ENCODE measurements around the gene SUMO3.
"Not testable (repeated sequence)": the region's sequence is repeated elsewhere in the genome, so short reads cannot be mapped to it uniquely, and the experiment has no call there.

Gene SUMO3

GRCh38 chr21:44834951-44835646, 17.2 kb upstream of the SUMO3 start:
- no peaks in the 10 kb centered on the region for H4K20me1 ChIP-seq (ENCODE audit: insufficient read depth, low read length)
- H3K9me3 ChIP-seq (ENCODE audit: low read length): no peaks in the 10 kb centered on the region
- H3K79me2 ChIP-seq (ENCODE audit: insufficient read depth, low read length): no peaks in the 10 kb centered on the region
- TF ChIP-seq EZH2 (IDR thresholded peaks at IDR 0.05; ENCODE audit: borderline replicate concordance, low read length): no peak
- no peak for TF ChIP-seq CTCF (IDR thresholded peaks at IDR 0.05; ENCODE audit: low read length)
- H3K27me3 ChIP-seq (ENCODE audit: insufficient read depth, low read length): no peaks in the 10 kb centered on the region
- H2AFZ ChIP-seq (ENCODE audit: low read length): no peak overlapping the region
- no peaks in the 10 kb centered on the region for H3K4me1 ChIP-seq (ENCODE audit: insufficient read depth, low read length, severe bottlenecking)
- no peaks in the 10 kb centered on the region for H3K36me3 ChIP-seq (ENCODE audit: insufficient read depth, low read length)
- no peak overlapping the region for H3K4me2 ChIP-seq (ENCODE audit: low read length)
- H3K4me3 ChIP-seq (ENCODE audit: low read depth, low read length, poor library complexity, severe bottlenecking): no peak overlapping the region
- no peaks in the 10 kb centered on the region for H3F3A ChIP-seq (ENCODE audit: insufficient read depth, low read length)
- no peak overlapping the region for H3K9ac ChIP-seq (ENCODE audit: low read length)
- H3K27ac ChIP-seq (ENCODE audit: low read depth, low read length, poor library complexity, severe bottlenecking): no peak overlapping the region
- H3K9me2 ChIP-seq (ENCODE audit: low read depth, low read length): no peaks in the 10 kb centered on the region

- TF ChIP-seq EZH2 (IDR thresholded peaks at IDR 0.05; ENCODE audit: borderline replicate concordance, low read length) (no peak), CTCF (IDR thresholded peaks at IDR 0.05; ENCODE audit: low read length) (no peak)
- H3K36me3 ChIP-seq (ENCODE audit: insufficient read depth, low read length): no peaks in the 10 kb centered on the region
- no peak overlapping the region for H2AFZ ChIP-seq (ENCODE audit: low read length)
- H3F3A ChIP-seq (ENCODE audit: insufficient read depth, low read length): no peaks in the 10 kb centered on the region
- H3K27me3 ChIP-seq (ENCODE audit: insufficient read depth, low read length): no peaks in the 10 kb centered on the region; the same call in 1 of the 2 replicates
- H3K4me1 ChIP-seq (ENCODE audit: insufficient read depth, low read length, severe bottlenecking): no peaks in the 10 kb centered on the region
- no peak overlapping the region for H3K4me3 ChIP-seq (ENCODE audit: low read depth, low read length, poor library complexity, severe bottlenecking)
- H3K9me3 ChIP-seq (ENCODE audit: low read length): no peaks in the 10 kb centered on the region
- H3K9me2 ChIP-seq (ENCODE audit: low read depth, low read length): no peaks in the 10 kb centered on the region
- no peaks in the 10 kb centered on the region for H4K20me1 ChIP-seq (ENCODE audit: insufficient read depth, low read length)
- H3K79me2 ChIP-seq (ENCODE audit: insufficient read depth, low read length): no peaks in the 10 kb centered on the region
- H3K9ac ChIP-seq (ENCODE audit: low read length): no peak overlapping the region
- no peak overlapping the region for H3K27ac ChIP-seq (ENCODE audit: low read depth, low read length, poor library complexity, severe bottlenecking)
- no peak overlapping the region for H3K4me2 ChIP-seq (ENCODE audit: low read length)
These were observed 16.5 kb upstream of the SUMO3 start for GRCh38 chr21:44834231-44834950.

- no peak overlapping the region for H3K4me3 ChIP-seq (ENCODE audit: low read depth, low read length, poor library complexity, severe bottlenecking)
- no peaks in the 10 kb centered on the region for H3K36me3 ChIP-seq (ENCODE audit: insufficient read depth, low read length)
- H3K27me3 ChIP-seq (ENCODE audit: insufficient read depth, low read length): no peaks in the 10 kb centered on the region; the same call in 1 of the 2 replicates
- H3K9me3 ChIP-seq (ENCODE audit: low read length): peaks cover under 1% of the 10 kb centered on the region; the same call in 1 of the 2 replicates
- H3K79me2 ChIP-seq (ENCODE audit: insufficient read depth, low read length): no peaks in the 10 kb centered on the region
- no peak overlapping the region for H2AFZ ChIP-seq (ENCODE audit: low read length)
- no peaks in the 10 kb centered on the region for H3K4me1 ChIP-seq (ENCODE audit: insufficient read depth, low read length, severe bottlenecking)
- H3K27ac ChIP-seq (ENCODE audit: low read depth, low read length, poor library complexity, severe bottlenecking): no peak overlapping the region
- no peaks in the 10 kb centered on the region for H3F3A ChIP-seq (ENCODE audit: insufficient read depth, low read length)
- H3K9me2 ChIP-seq (ENCODE audit: low read depth, low read length): no peaks in the 10 kb centered on the region
- H3K9ac ChIP-seq (ENCODE audit: low read length): no peak overlapping the region
- no peak overlapping the region for H3K4me2 ChIP-seq (ENCODE audit: low read length)
- no peak for TF ChIP-seq CTCF (IDR thresholded peaks at IDR 0.05; ENCODE audit: low read length)
- TF ChIP-seq EZH2 (IDR thresholded peaks at IDR 0.05; ENCODE audit: borderline replicate concordance, low read length): no peak
- H4K20me1 ChIP-seq (ENCODE audit: insufficient read depth, low read length): no peaks in the 10 kb centered on the region
These were observed 15.8 kb upstream of the SUMO3 start for GRCh38 chr21:44833663-44834062.

GRCh38 chr21:44832516-44833255, 14.8 kb upstream of the SUMO3 start:
- not testable (repeated sequence) for H3K4me2 ChIP-seq (ENCODE audit: low read length); H3K27me3 ChIP-seq (ENCODE audit: insufficient read depth, low read length); H3K4me1 ChIP-seq (ENCODE audit: insufficient read depth, low read length, severe bottlenecking)

More at GRCh38 chr21:44832516-44833255, 14.8 kb upstream of the SUMO3 start:
- not testable (repeated sequence) for H3K4me3 ChIP-seq (ENCODE audit: low read depth, low read length, poor library complexity, severe bottlenecking); H3K9me2 ChIP-seq (ENCODE audit: low read depth, low read length); H3F3A ChIP-seq (ENCODE audit: insufficient read depth, low read length); H3K36me3 ChIP-seq (ENCODE audit: insufficient read depth, low read length); H3K27ac ChIP-seq (ENCODE audit: low read depth, low read length, poor library complexity, severe bottlenecking); H2AFZ ChIP-seq (ENCODE audit: low read length); H4K20me1 ChIP-seq (ENCODE audit: insufficient read depth, low read length); H3K79me2 ChIP-seq (ENCODE audit: insufficient read depth, low read length); H3K9me3 ChIP-seq (ENCODE audit: low read length); H3K9ac ChIP-seq (ENCODE audit: low read length)

Data from OCI-LY1 (cell line).